ENCODE measurements around the gene IRAK3.

DNA sequence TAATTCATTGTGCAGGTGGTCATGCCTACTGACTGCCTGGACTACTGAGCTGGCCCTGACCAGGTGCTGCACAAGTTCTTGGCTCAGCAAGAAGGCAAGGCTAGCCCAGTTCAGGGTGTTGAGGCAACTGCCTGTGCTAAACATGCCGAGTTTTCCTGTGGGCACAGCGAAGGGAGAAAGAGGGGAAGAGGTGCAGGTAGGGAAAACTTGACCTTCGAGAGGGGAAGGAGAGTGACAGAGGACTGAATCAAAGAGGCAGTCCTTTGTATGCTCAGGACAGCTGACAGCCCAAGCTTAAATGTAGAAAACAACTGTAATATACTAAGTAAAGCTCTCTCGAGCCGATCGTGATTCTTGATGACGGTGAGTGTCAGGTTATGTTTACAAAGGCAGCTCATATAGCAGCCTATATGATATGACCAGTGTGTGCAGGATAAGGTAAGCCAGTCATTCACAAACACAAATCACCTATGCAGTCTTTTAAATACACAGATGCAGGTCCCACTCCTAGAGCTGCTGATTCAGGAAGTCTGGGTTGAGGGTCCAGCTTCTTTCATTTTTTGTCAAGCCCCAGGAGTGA, 2.6 kb downstream of the IRAK3 start:
- TF ChIP-seq, protein P1, sequence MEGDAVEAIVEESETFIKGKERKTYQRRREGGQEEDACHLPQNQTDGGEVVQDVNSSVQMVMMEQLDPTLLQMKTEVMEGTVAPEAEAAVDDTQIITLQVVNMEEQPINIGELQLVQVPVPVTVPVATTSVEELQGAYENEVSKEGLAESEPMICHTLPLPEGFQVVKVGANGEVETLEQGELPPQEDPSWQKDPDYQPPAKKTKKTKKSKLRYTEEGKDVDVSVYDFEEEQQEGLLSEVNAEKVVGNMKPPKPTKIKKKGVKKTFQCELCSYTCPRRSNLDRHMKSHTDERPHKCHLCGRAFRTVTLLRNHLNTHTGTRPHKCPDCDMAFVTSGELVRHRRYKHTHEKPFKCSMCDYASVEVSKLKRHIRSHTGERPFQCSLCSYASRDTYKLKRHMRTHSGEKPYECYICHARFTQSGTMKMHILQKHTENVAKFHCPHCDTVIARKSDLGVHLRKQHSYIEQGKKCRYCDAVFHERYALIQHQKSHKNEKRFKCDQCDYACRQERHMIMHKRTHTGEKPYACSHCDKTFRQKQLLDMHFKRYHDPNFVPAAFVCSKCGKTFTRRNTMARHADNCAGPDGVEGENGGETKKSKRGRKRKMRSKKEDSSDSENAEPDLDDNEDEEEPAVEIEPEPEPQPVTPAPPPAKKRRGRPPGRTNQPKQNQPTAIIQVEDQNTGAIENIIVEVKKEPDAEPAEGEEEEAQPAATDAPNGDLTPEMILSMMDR (IDR thresholded peaks at IDR 0.05), result no peak
- TF ChIP-seq POLR2A (IDR thresholded peaks at IDR 0.05), result no peak
